GM18499 (cell line): ENCODE results near the gene SH3BP4.
"Not testable (repeated sequence)": the region's sequence is repeated elsewhere in the genome, so short reads cannot be mapped to it uniquely, and the experiment has no call there.

Experiments used
- ATAC-seq: cut with Tn5 transposase; IDR thresholded peaks from one replicate; pipeline ENCODE4 v1.9.1; 2021; ENCODE audit warnings: moderate number of reproducible peaks; ENCODE audit not compliant: insufficient read depth, unreplicated experiment

SH3BP4 gene

DNA sequence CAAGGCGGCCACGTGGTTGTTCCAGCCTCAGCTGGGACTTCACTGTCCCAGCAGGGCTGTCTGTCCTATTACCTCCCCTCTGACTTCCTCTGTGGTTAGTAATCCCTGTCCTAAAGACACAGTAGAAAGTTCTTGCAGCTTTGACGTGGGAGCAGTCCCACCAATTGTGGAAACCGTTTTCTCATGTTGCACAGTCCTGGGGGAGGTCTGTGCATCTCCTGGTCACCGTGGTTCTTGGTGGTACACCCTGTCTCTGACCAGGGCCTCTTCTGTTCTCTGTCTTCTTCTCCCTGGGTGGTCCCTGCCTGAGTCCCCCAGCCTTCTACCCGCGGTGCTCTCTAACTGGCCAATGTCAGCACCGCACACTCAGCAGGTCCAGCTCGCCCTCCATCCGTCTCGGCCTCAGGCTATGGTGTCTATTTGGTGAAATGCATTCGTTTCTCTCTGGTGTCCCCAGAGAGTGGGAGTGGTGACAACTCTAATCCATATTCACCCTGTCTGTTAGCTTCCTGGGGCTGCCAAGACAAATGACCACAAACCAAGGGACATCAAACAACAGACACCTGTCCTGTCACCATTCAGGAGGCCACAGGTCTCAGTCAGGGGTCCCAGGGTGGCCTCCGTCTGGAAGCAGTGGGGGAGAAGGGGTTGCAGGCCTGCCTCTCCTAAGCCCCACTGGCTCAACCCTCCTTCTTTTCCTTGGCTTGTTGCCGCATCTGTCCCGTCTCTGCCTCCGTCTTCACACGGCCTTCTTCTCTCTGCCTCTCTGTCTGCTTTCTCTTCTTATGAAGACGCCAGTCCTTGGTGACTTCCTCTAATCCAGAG, 99.8 kb downstream of the SH3BP4 start:
- no peak for ATAC-seq

DNA sequence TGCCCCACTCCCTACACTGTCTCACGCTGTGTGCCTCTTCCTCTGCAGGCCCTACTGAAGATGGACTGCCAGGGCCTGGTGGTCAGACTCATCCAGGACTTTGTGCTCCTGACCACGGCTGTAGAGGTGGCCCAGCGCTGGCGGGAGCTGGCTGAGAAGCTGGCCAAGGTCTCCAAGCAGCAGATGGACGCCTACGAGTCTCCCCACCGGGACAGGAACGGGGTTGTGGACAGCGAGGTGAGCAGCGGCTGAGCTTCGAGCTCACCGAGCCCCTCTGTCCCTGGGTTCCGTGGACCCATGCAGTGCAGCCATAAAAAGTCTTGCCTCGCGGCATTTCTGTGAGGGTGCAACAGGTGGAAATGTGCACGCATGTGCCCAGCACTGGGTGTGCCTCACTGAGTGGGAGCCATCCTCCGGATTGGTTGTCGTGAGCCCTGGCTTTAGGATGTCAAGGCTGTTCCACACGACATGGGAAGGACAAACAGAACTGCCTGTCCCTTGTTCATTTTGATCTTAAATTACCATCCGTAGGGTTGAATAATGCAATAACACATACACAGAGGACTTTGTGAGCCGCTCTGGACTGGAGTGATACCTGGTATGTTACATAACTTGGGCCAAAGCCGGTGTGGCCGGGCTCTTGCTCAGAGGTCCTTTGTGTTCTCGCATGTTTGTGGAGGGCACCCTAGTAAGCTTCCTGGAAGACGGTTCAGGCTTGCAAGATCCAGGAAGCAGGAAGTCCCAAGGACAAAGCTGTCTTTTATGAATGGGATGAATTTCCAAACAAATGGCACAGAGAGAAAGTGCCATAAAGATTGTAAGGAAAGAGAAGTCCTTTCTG, 100.9 kb downstream of the SH3BP4 start:
- no peak for ATAC-seq

DNA sequence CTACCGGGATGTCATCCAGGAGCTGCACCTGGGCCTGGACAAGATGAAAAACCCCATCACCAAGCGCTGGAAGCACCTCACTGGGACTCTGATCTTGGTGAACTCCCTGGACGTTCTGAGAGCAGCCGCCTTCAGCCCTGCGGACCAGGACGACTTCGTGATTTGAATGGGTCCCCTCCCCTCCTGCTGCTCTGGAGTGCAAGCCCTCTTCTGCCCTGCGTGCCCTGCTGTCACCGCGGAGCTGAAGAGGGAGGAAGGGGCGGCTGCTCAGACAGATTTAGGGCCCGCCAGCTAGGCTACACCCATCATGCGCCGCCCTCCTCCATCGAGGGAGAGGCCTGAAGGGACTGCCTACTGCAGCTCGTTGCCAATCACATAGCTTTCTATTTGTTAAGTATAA, 101.8 kb downstream of the SH3BP4 start:
- no peak for ATAC-seq

DNA sequence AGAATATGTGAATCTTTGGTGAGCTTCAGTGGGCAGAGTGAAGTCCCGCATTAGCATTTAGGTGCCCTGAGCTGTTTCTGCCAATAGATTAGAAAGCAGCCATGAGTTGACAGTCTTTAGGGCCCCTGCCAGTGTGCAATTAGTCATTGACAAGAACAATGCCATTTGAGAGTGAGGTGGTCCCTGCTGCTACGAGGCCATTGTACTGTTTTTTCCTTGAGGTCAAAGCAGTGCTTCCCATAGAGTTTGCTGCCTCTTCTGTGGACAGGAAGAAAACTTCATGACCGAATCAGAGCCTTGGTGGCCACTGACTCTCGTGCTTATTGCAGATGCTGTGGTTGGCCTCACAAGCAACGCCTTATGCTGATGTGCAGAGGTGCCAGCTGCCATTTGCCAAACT, 102.7 kb downstream of the SH3BP4 start:
- no peak for ATAC-seq

DNA sequence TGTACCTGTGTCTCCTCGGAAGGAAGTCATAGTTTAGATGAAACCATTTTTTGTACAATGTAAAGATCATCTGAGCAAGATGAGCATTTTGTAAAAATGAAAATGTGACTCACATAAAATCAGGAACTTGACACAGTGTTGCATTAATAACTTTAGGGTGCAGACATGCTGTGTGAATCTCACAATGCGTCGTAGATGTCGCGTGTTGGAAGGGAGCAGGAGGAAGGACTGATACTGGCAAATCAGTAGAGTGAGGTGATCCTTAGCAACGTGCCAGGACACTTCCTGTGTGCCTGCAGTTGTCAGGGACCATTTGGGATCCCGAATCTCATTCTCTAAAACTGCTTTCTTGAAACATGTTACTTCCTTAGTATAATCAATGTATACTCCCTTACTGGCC, 103.1 kb downstream of the SH3BP4 start:
- ATAC-seq = no peak

DNA sequence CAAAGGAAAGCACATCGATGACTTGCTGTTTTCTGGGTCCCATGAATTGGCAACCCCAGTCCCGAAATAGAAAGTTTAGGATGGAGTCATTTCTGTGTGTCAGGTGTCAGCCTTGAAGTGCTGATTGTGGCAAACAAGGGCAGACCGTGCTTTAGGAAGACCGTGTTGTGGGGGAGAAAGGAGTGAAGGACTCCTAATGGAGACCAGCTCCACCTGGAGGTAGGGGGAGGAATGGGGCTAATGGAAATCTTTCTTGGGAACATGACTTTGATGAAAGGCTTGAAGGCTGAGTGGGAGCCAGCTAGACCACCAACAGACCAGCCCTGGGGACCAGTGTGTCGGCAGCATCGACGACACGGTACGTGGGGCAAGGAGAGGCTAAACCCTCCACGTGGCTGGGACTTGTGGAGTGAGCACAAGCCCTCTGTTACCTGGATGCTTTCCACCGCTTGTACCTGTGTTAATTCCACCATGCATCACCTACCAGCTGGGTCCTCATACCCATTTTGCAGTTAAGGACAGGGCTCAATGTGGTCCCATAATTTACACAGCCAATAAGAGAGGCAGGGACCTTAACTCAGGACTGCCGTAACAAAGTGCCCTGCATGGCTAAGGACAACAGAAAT, 104.2 kb downstream of the SH3BP4 start:
- ATAC-seq = no peak

DNA sequence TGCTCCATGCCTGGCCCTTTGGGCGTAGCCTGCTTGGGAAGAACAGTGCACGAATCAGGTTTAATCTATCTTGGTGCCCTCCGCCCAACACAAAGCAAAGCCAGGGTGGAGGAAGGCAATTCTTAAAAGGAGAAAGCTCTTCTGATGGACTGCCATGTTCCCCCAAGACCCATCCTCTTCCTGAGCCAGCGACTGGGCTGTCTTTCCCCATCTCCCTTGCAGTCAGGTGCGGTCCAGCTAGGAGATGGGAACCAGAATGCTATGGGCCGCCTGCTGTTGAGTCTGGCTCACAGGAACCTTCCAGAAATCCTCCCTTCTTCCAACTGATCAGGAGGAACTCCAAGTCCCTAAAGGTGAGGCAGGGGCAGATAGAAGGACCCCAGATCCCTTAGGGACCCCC, 105.0 kb downstream of the SH3BP4 start:
- no peak for ATAC-seq

DNA sequence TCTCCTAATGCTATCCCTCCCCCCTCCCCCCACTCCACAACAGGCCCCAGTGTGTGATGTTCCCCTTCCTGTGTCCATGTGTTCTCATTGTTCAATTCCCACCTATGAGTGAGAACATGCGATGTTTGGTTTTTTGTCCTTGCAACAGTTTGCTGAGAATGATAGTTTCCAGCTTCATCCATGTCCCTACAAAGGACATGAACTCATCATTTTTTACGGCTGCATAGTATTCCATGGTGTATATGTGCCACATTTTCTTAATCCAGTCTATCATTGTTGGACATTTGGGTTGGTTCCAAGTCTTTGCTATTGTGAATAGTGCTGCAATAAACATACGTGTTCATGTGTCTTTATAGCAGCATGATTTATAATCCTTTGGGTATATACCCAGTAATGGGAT, 105.8 kb downstream of the SH3BP4 start:
- ATAC-seq = not testable (repeated sequence)

DNA sequence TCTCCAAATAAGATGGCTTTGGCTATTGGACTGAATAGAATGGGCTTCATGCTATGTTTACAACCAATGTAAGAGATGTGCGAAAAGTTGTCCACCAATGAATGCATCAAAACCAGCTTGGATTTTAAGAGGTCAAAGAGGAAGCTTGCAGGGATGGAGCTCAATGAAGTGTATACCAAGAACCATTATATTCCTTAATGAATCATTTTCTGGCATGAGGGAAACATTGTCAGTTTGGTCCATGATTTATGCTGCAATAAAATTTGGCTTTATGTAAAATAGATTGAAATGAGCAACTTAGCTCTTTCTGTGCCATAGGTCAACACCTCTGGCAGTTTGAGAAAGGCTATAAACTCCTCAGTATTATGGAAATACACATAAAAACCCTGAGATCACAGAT, 107.3 kb downstream of the SH3BP4 start:
- ATAC-seq = no peak

DNA sequence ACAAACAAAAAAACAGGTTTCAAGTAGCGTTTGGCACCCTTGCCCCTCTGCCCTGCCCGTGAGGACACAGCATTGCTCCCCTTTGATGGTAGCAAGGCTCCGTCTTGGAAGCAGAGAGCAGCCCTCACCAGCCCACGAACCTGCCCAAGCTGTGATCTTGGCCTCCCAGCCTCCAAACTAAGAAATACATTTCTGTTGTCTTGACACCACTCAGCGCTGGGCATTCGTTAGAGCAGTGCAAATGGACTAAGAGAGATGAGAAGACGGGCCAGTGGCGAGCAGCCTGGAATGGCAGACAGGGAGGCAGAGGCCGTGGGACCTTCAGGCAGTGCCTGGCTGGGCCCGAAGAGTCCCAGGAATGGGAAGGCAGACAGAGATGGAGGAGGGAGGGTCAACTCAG, 109.8 kb downstream of the SH3BP4 start:
- ATAC-seq = no peak

DNA sequence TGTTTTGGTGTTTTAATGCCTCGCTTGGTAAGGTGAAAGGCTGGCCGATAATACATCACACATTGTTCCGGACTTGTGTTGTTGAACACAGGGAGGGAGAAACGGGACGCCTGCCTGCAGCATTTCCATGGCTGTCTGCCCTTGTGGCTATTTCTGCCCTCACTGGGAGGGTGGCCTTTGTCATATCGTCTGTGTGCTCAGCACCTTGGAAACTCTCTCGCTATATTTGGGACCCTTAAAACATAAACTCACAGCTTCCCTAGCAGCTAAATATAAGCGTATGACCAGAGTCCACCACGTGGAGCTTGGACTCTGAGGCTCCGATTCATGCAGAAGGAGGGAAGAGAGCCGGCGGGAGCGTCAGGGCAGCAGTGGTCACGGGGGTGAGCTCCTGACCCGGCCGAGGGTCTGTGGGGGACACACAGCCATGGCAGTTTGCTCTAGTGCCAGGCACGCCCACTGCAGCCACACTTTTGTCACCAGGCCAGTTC, 111.7 kb downstream of the SH3BP4 start:
- ATAC-seq = no peak

DNA sequence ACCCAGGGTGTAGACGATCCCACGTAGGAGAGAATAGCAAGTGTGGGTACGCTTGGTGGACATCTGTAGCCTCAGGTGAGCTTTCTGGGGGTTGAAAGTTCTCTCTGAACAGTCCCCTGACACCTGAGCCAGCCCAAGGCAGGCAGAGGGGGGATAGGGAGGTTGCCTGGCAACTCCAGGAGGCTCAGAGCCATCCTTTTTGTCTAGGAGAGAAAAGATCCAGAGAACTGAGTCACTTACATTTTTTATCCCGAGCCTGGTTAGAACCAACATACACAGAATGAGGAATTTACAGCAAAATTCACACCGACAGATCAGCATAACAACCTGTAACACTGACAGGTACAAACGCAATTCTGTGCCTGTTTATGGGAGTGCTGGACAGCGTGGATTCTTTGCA, 113.2 kb downstream of the SH3BP4 start:
- ATAC-seq = no peak

DNA sequence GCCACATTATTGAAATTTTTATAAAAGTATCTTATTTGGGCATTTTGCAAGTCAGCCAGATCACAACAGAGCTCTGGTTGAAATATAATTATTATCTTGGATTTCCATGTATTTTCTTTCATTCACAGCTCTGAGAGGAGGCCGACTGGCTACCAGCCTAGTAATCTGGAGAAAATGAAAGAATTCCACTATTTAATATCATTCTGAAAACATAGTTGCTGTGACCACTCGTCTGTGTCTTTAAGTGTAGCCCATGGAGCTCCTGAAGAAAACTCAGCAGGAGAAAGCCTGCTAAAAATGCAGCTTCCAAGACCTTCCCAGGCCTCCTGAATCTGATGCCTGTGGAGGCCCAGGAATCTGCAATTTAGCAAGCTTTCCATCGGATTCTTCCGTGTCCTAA, 114.7 kb downstream of the SH3BP4 start:
- no peak for ATAC-seq

DNA sequence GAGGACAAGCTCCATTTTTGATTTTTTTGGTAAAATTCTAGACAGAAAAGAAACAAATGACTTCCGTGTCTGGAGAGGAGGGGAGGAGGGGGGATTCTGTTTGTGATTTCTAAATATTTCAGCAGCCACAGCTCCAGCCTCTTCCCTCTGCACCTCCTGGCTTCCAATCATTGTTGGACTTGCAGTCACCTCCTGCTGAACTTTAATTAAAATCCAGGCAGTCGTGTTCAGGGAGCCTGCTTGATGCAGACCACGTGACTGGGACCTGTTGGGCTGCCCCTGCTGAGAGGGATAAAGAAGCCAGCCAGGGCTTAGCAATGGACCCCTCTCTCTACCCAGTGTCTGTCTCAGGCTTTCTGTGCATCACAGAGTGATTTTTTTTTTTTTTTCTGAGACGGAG, 115.1 kb downstream of the SH3BP4 start:
- no peak for ATAC-seq

DNA sequence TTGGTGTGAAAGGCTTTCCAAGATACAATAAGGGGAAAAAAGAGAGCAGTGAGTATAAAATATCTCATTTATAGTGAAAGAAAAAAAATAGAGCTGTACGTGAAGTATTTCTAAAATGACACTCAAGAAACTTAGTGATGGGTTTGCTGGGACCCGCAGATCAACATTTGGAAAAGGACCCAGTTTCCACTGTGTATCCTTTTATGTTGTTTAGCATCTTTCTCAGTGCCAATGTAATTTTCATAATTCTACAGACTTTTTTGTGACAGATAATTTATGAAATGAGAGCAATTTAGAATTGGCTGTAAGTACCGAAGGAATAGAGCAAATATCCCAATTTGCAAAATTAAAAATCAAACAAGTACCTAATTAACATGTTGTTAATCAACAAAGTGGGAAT, 116.9 kb downstream of the SH3BP4 start:
- no peak for ATAC-seq

DNA sequence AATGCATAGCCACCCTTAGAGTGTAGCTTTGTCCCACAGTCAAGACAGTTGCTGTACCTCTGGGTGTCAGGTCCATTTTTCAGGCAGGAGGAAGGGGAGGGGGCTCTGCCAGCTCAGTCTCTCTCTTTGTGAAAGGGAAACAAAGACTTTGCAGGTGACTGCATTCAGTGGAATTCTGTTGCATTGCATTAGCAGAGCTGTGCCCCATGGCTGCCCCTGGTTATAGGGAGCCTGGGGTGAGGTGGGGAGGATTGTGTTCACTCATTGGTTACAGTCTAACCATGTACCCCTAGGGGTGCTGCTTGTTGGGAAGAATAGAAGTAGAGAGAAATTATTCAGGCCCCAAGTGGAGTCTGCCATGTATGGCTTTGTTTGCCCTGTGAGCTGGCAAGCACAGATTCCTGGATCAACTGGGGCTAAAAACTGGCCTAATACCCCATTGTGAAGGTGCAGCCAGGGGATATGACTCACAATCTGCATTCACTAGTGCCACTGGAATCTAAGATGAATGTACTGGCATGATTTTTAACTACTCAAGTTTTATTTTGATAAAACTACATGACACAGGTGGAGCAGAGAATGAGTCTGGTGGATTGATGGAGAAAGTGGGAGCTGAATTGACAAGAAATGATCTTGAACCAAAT, 118.4 kb downstream of the SH3BP4 start:
- no peak for ATAC-seq

DNA sequence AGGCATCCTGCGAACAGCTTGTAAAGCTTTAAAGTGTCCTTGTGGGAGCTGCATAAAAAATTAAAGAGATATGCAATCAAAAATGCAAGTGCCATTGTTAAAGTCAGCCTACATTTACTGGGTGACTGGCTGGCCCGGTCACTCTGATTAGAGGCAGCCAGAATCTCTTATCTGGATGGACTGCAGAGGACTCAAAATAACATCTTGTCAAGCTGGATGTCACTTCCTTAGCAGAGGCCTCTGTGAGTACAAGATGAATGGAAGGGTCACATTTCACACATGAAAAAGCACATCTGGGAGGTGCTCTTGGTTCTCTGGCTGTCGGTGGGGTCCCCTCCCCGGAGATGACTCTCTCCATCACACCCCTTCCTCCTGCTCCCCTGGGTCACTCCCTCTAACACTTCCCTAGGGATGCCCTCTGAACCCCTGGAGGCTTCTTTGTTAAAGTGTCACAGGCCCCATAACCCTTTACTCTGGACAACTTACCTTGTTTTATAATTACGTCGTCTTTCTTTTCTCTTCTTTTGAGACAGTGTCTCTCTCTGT, 122.1 kb downstream of the SH3BP4 start:
- no peak for ATAC-seq

DNA sequence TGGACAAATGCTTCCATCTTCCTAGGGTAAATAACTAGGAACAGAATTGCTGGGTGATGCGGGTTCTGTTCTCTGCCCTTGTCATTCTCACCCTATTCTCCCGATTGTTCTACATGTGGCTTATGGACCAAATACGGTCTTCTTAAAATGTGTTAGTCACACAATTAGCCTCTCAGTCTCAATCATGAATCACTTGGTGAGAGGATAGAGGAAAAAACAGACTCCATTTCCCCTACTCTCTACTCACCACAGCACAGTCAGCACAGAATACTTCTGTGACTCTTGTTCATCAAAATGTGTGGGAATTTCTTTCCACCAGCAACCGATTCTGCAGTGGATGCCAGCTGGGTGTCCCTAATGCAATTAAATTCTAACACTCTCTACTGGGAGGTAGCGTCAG, 125.2 kb downstream of the SH3BP4 start:
- ATAC-seq = no peak

DNA sequence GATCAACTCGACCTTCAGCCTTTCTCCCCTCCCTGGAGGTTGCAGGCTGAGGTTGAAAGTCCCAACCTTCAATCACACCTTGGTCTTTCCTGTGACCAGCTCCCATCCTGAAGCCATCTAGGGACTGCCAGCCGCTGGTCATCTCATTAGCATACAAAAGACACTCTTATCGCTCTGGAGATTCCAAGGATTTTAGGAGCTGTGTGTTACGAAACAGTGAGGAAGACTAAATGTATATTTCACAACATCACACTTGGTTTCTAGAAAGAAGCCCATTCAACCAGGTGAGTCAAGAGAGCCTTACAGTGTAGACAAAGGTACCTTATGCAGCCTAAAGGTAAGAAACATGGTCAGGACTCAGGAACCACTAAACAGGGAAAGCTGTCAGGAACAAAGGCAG, 126.4 kb downstream of the SH3BP4 start:
- no peak for ATAC-seq

DNA sequence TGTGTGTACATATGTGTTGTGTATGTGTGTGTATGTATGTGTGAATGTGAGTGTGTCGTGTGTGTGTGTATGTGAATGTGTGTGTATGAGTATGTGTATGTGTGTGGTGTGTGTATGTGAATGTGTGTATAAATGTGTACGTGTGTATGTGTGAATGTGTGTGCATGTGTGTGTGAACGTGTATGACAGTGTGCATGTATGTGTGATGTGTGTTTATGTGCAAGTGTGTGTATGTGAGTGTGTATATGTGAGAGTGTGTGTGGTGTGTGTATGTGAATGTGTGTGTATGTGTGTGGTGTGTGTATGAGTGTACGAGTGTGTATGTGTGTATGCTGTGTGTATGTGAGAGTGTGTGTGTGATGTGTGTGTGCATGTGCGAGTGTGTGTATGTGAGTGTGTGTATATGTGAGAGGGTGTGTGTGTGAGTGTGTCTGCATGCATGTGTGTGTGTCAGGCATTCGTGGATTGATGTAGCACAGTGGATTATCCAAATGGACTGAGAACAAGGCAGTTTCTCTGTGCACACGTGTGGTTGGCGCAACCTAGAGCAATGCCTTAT, 127.2 kb downstream of the SH3BP4 start:
- no peak for ATAC-seq
